B cell (primary cell): Measurements from ENCODE around the gene CORO2B. TPM values are rescaled to one million over a fixed set of nuclear protein-coding genes. Genes with fewer than 3 reads are reported as not detected.

ENCODE experiments used
- ATAC-seq: fragments of 200-7000 bp; cut with Tn5 transposase; one replicate; pipeline ENCODE4 v1.10.0; 2021; ENCODE audit warnings: low read depth, mild to moderate bottlenecking, moderate number of reproducible peaks, moderate library complexity
- CTCF ChIA-PET: fragments of 350-600 bp; sonication (Branson Sonifier 250); formaldehyde crosslinking; loops from one replicate; lab custom pipeline; 2021; ENCODE audit warnings: antibody characterized with exemption, inconsistent platforms; lab: Charles Lee
- POLR2A ChIA-PET: fragments of 350-600 bp; sonication (Branson Sonifier 250); formaldehyde crosslinking; loops from one replicate; lab custom pipeline; 2021; ENCODE audit warnings: antibody characterized with exemption; lab: Charles Lee
- DNase-seq: peaks from one replicate; pipeline ENCODE4 v3.0.0; 2013
- H2AFZ ChIP-seq: 2 replicates; pipeline ENCODE4 v1.6.1; 2012; ENCODE audit warnings: mild to moderate bottlenecking, low read depth, low read length; ENCODE audit not compliant: insufficient read depth, poor library complexity, severe bottlenecking
- H3K27ac ChIP-seq, 2 donors: 1 replicate in 1 of 2; 2 replicates in 1 of 2; pipeline ENCODE4 v1.5.1; 2012 to 2013; ENCODE audit warnings: low read length in 2 of 2, mild to moderate bottlenecking in 2 of 2, moderate library complexity in 1 of 2
- H3K27me3 ChIP-seq, 4 experiments: fragments of 200-600 bp in 1 of 4; sonication (generic) in 1 of 4; replicated peaks in 1 of 4; 1 replicate in 2 of 4; 2 replicates in 2 of 4; pipeline versions ENCODE4 v1.6.1 to v1.7.0; 2013 to 2016; ENCODE audit warnings: low read length in 3 of 4, mild to moderate bottlenecking in 2 of 4, mixed read lengths in 1 of 4, moderate library complexity in 1 of 4; ENCODE audit not compliant: insufficient read depth in 4 of 4, control insufficient read depth in 3 of 4; ENCODE audit errors: control extremely low read depth in 1 of 4
- H3K36me3 ChIP-seq, 2 experiments: replicated peaks in 1 of 2; 1 replicate in 1 of 2; 2 replicates in 1 of 2; pipeline versions ENCODE4 v1.6.1 to v1.7.1; 2013; ENCODE audit warnings: low read length in 1 of 2; ENCODE audit not compliant: insufficient read depth in 2 of 2, control insufficient read depth in 1 of 2; ENCODE audit errors: control extremely low read depth in 1 of 2, extremely low read depth in 1 of 2
- H3K4me1 ChIP-seq, 2 donors: fragments of 200-600 bp in 1 of 2; sonication (generic) in 1 of 2; 1 replicate in 1 of 2; 2 replicates in 1 of 2; pipeline versions ENCODE4 v1.5.1 to v1.6.1; 2013 to 2017; ENCODE audit warnings: low read length in 2 of 2; ENCODE audit not compliant: control insufficient read depth in 2 of 2, insufficient read depth in 2 of 2
- H3K4me2 ChIP-seq: replicated peaks from 2 replicates; pipeline ENCODE3; 2012; ENCODE audit warnings: mild to moderate bottlenecking, low read depth, low read length; ENCODE audit not compliant: poor library complexity, severe bottlenecking
- H3K4me3 ChIP-seq, 5 experiments: fragments of 200-600 bp in 1 of 5; sonication (generic) in 1 of 5; 1 replicate in 3 of 5; 2 replicates in 2 of 5; pipeline versions ENCODE4 v1.5.1 to v1.7.0; 2011 to 2016; ENCODE audit warnings: low read length in 4 of 5, mild to moderate bottlenecking in 4 of 5, low read depth in 2 of 5, control low read depth in 1 of 5, moderate library complexity in 1 of 5; ENCODE audit not compliant: insufficient read depth in 1 of 5; ENCODE audit errors: control extremely low read depth in 1 of 5, extremely low read depth in 1 of 5
- H3K79me2 ChIP-seq: fragments of 200-600 bp; sonication (generic); one replicate; pipeline ENCODE4 v1.6.0; 2016; ENCODE audit warnings: low read length; ENCODE audit not compliant: control insufficient read depth, insufficient read depth
- H3K9ac ChIP-seq: fragments of 200-600 bp; sonication (generic); 2 replicates; pipeline ENCODE4 v1.6.1; 2017; ENCODE audit warnings: mild to moderate bottlenecking, low read length, moderate library complexity
- H3K9me3 ChIP-seq, 3 donors: one replicate each; pipeline versions ENCODE4 v1.6.1 to v1.7.1; 2013; ENCODE audit warnings: low read length in 2 of 3; ENCODE audit not compliant: control insufficient read depth in 2 of 3, insufficient read depth in 1 of 3; ENCODE audit errors: control extremely low read depth in 1 of 3
- H4K20me1 ChIP-seq: 2 replicates; pipeline ENCODE4 v1.6.0; 2012; ENCODE audit warnings: mild to moderate bottlenecking, low read length; ENCODE audit not compliant: insufficient read depth, control insufficient read depth, poor library complexity, severe bottlenecking
- H3K27ac Mint-ChIP-seq: one replicate; pipeline ENCODE4 v1.8.0; 2021; ENCODE audit warnings: mixed read lengths
- H3K27me3 Mint-ChIP-seq: one replicate; pipeline ENCODE4 v1.8.0; 2021; ENCODE audit warnings: mixed read lengths
- H3K4me1 Mint-ChIP-seq: one replicate; pipeline ENCODE4 v1.8.0; 2021; ENCODE audit warnings: mixed read lengths
- H3K4me3 Mint-ChIP-seq: one replicate; pipeline ENCODE4 v1.8.0; 2021; ENCODE audit warnings: mixed read lengths
- H3K9me3 Mint-ChIP-seq: one replicate; pipeline ENCODE4 v1.8.0; 2022; ENCODE audit warnings: mixed read lengths; ENCODE audit not compliant: insufficient read depth
- CTCF ChIP-seq: fragments of 200-600 bp; IDR thresholded peaks from one replicate; pipeline ENCODE4 v1.8.0; 2022; ENCODE audit warnings: antibody characterized with exemption, mild to moderate bottlenecking
- EZH2 ChIP-seq: IDR thresholded peaks from 2 replicates; pipeline ENCODE4 v1.6.1; 2012; ENCODE audit warnings: borderline replicate concordance, low read depth, mild to moderate bottlenecking, moderate library complexity, low read length; ENCODE audit not compliant: insufficient read depth, poor library complexity, severe bottlenecking
- WGBS: methylation state at CpG from one replicate; pipeline ENCODE4 v1.1.5; 2013; ENCODE audit warnings: missing lambda C conversion rate; ENCODE audit not compliant: insufficient coverage; 5-methylcytosine and 5-hydroxymethylcytosine counted together
- intact Hi-C: fragments of 100-400 bp; cut with micrococcal nuclease; formaldehyde crosslinking; loops from one replicate; pipeline ENCODE4 v1.10.0; 2022
- polyA plus RNA-seq: library from polyadenylated mRNA; depleted of rRNA; stranded (reverse); fragments of >200 nt; gene quantifications from 2 replicates; pipeline ENCODE4 v1.2.3, GENCODE V29; 2012
- total RNA-seq, 2 donors: library from RNA; stranded (reverse); fragments of 120-200 nt in 1 of 2; gene quantifications; 1 replicate in 1 of 2; 2 replicates in 1 of 2; pipeline versions ENCODE4 v1.2.3 to v1.2.4, GENCODE V29; 2013 to 2022

CORO2B gene
- total and polyA plus RNA-seq, 2 donors (not counting 1 experiment from before 2014, with no cell fraction given): 9.5 to 11.3 TPM

GRCh38 chr15:68634122-68634482 lies 55.3 kb downstream of the CORO2B start:
- Mint-ChIP-seq H3K9me3 (no peaks in the 10 kb centered on the region), H3K4me3 (peak overlapping the region; percentile 71), H3K27me3 (peaks cover under 1% of the 10 kb centered on the region), H3K27ac (peak overlapping the region; percentile 75), H3K4me1 (peaks cover 92% of the 10 kb centered on the region)
- no peaks in the 10 kb centered on the region for H3K9me3 ChIP-seq
- peak; percentile 22 for DNase-seq
- no peaks in the 10 kb centered on the region for H3K27me3 ChIP-seq
- H3K79me2 ChIP-seq: peaks cover 9% of the 10 kb centered on the region
- H3K4me1 ChIP-seq: peaks cover 81 to 83% of the 10 kb centered on the region in 2 donors
- TF ChIP-seq EZH2: no peak
- TF ChIP-seq CTCF: no peak
- H3K4me2 ChIP-seq: peak overlapping the region; percentile 73
- no peak for ATAC-seq
- intact Hi-C loops: loop anchor here (5.0 kb wide), 1 partner anchor 77 kb away; no protein-coding TSS in a partner anchor
- ChIA-PET CTCF (interaction anchor here (0.8 to 10.3 kb wide), 4 partner anchors 18 to 74 kb away, joined by 3 to 117 read pairs (median 35); no protein-coding TSS in a partner anchor), POLR2A (interaction anchor here (1.4 kb wide), 1 partner anchor 54 kb away, joined by 5 read pairs; no protein-coding TSS in a partner anchor)
- WGBS: 100% methylated on average over 1 of the region's 4 CpGs
- peak overlapping the region; percentile 7 for H3K9ac ChIP-seq
- H3K36me3 ChIP-seq: no peaks in the 10 kb centered on the region
- peak overlapping the region; percentile 86 to 95 for H3K27ac ChIP-seq
- no peaks in the 10 kb centered on the region for H4K20me1 ChIP-seq
- H3K4me3 ChIP-seq: no peak overlapping the region
- no peak overlapping the region for H2AFZ ChIP-seq

- Histone ChIP-seq H3K4me3 (no peak overlapping the region), H3K4me2 (peak overlapping the region; percentile 73), H2AFZ (no peak overlapping the region), H3K27ac (peak overlapping the region; percentile 28 to 95), H3K4me1 (peaks cover 77 to 78% of the 10 kb centered on the region in 2 donors), H3K9me3 (no peaks in the 10 kb centered on the region), H3K9ac (peak overlapping the region; percentile 7), H3K36me3 (no peaks in the 10 kb centered on the region), H3K79me2 (peaks cover 5% of the 10 kb centered on the region), H3K27me3 (no peaks in the 10 kb centered on the region), H4K20me1 (no peaks in the 10 kb centered on the region)
- Mint-ChIP-seq H3K27ac (peak overlapping the region; percentile 75), H3K4me3 (peak overlapping the region; percentile 71), H3K9me3 (no peaks in the 10 kb centered on the region), H3K27me3 (no peaks in the 10 kb centered on the region), H3K4me1 (peaks cover 92% of the 10 kb centered on the region)
- DNase-seq: peak; percentile 20
- intact Hi-C loops: loop anchor here (5.0 kb wide), 1 partner anchor 77 kb away; no protein-coding TSS in a partner anchor
- 8% methylated on average over 6 of the region's 6 CpGs for WGBS
- ATAC-seq: no peak
- ChIA-PET CTCF (interaction anchor here (0.8 to 10.3 kb wide), 6 partner anchors 17 to 74 kb away, joined by 3 to 117 read pairs (median 14); no protein-coding TSS in a partner anchor), POLR2A (interaction anchor here (0.6 to 1.4 kb wide), 3 partner anchors 39 to 157 kb away, joined by 3 to 5 read pairs (median 5); no protein-coding TSS in a partner anchor)
- TF ChIP-seq CTCF: no peak
Observed at GRCh38 chr15:68634531-68634930, 55.7 kb downstream of the CORO2B start.
